RPMI8226 (cell line): ENCODE data around the gene PDE7B.
A peak's percentile ranks its signal among the peaks of the same experiment; 100 is the strongest.
"Not testable (repeated sequence)": the region's sequence is repeated elsewhere in the genome, so short reads cannot be mapped to it uniquely, and the experiment has no call there.

Experiments
- DNase-seq: peaks from one replicate; pipeline ENCODE4 v3.0.0-alpha.2; 2015

PDE7B gene

GRCh38 chr6:136210398-136211165 is 359.1 kb downstream of the PDE7B start:
- DNase-seq: no peak

DNA sequence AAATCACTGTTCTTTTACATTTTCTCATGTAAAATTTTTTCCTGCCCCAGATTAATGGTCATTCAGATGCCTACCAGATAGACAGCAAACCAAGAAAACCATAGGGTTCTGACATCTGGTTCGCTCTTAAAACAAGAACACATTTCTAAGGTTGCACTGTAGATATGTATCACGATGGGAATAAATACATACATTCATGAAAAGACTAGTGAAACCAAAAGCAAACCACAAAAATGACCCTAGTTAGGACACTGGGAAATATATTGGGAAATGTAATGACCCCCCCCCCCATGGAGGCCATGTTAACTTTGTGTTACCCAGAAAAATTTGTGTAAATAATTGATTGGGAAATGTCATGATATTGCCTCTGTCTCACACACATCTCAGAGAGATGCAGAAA is 361.1 kb downstream of the PDE7B start:
- DNase-seq: no peak

DNA sequence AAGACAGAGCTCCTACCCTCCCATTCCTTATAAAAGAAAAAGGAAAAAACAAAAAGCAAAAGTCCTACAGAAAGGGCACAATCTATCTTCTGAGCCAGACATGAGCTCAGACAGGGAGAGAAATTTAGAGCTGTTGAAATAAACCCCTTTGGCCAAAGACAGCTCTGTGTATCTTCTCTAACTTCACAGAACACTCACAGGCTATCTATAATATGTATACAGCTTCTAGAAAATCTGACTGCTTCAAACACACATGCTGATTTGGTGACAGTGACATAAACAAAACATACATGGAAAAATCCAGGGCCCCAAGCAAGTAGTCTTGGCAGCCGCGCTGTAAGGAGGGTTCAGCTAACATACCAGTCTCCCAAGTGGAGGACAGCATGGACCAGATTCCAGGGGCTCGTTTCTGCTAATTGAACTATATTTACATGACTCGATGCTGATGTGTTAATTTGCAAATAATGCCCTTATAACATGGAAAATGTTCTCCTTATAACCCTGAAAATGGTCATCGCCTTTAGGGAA is 361.6 kb downstream of the PDE7B start:
- DNase-seq: no peak

GRCh38 chr6:136213853-136214252 is 362.4 kb downstream of the PDE7B start:
- no peak for DNase-seq

DNA sequence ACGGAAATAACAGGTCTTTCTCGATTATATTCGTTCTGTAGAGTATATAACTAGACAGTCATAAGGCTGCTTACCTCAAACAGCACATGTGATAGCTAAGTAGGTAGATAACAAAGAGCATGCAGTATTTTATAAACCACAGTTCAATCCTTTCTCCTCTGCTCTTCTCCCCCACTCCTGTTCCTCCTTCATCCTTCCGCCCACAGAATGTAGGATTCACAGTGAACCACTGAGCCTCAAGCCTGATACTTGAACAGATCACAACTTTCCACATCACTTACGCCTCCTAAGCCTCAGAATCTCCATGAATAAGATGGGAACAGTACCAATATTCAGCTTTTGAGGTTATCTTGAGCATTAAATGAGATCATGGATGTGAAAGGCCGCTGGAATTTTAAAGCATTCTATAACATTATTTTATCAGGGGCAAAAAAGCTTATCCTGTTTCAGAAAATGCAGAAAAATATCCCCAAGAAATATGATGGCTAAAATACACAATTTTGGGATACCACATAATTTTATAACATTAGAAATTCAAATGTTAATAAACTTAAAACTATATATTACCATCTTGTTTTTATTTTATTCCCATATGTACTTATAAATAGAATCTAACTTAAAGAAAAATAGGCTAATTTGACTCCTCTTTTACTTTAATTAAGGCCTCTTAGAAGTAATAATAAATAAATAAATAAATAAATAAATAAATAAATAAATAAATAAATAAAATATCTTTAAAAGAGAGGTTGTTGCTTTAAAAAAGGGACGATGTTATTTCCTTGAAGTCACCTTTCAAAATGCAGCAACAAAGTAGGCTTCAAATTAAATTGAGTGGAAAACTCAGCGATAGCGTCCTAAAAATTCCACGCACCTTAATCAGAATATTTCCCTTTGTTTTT is 365.3 kb downstream of the PDE7B start:
- no peak for DNase-seq

- not testable (repeated sequence) for DNase-seq
These were observed 373.5 kb downstream of the PDE7B start for GRCh38 chr6:136224974-136225373.

GRCh38 chr6:136225496-136225895 is 374.0 kb downstream of the PDE7B start:
- no peak for DNase-seq

- peak; percentile 40 for DNase-seq
These were observed 374.6 kb downstream of the PDE7B start for GRCh38 chr6:136226027-136226673.

DNA sequence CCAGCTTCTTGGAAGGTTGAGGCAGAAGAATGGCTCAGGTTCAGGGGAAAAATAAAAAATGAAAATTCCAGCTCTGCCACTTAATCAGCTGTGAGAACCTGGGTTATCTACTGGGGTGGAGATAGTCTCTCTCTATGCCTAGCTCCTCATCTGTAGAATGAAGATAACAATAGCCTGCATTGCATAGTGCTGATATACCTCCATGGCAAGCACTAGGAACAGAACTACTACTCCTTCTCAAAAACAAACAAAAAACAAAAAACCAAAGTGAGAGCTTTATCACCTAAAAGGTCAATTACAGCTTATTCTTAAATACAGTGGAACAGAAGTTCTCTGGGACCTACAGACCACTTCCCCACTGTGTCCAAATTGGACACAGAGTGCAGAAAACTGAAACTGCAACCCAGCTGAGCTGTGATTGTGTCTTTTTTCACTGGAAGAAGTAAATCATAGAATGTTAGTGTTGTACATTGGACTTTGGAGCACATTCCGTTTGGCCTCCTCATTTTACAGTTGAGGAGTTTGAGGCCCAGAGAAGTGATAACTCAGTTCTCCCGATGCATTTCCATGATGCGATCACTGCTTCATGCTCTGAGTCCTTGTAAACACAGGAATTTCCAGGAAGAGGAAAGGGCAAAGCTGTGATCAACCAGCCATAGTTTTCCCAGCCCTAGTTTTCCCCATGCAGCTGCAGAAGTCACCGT is 375.3 kb downstream of the PDE7B start:
- no peak for DNase-seq

DNA sequence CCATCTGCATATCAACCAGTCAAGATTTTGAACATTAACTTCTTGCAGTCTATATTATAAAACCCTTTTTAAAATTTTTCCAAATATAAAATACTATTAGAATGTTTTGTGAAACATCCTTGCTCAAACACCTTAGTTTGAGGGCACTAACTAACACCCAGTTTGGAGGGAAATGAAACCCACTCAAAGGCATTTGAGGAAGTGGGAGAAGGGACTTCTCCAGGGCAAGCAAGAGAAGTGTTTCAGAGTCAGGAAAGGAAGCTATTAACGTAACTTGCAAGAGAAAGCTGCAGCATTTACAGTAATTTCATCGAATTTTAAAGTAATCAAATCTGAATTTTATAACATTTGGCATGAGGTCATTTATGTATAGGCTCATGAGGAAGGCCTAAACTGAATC is 377.3 kb downstream of the PDE7B start:
- no peak for DNase-seq

GRCh38 chr6:136230219-136230853 is 378.8 kb downstream of the PDE7B start:
- DNase-seq: no peak

DNA sequence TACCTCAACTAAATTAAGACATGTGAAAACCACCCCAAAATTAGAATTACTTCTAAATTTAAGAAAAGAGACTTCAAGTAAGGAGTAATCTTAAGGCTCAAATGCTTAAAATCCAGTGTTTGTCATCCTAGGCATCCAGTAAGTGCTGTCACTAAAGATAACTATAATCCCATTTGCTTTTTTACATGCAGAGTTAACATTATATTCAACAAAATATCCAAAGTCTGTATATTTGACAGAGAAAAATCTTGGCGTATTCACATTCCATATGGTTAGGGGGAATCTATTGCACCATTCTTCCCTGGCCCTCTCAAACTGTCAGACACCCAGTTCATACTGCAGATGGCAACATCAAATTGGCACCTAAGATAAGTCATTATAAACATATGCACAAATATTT is 381.2 kb downstream of the PDE7B start:
- DNase-seq: no peak

DNA sequence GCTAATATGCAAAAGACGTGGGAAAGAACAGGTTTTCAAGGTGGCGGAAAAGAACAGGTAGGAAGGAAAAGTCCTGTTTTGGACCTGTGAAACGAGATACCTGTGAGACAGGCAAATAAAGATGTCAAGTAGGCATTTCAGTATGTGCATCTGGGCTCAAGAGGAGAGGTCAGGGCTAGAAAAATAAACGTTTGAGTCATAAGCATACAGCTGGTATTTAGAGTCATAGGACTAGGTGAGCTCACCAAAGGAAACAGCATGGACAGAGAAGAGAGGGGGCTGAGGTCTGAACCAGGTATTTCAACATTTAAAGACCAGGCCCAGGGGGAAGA is 383.7 kb downstream of the PDE7B start:
- DNase-seq: no peak

DNA sequence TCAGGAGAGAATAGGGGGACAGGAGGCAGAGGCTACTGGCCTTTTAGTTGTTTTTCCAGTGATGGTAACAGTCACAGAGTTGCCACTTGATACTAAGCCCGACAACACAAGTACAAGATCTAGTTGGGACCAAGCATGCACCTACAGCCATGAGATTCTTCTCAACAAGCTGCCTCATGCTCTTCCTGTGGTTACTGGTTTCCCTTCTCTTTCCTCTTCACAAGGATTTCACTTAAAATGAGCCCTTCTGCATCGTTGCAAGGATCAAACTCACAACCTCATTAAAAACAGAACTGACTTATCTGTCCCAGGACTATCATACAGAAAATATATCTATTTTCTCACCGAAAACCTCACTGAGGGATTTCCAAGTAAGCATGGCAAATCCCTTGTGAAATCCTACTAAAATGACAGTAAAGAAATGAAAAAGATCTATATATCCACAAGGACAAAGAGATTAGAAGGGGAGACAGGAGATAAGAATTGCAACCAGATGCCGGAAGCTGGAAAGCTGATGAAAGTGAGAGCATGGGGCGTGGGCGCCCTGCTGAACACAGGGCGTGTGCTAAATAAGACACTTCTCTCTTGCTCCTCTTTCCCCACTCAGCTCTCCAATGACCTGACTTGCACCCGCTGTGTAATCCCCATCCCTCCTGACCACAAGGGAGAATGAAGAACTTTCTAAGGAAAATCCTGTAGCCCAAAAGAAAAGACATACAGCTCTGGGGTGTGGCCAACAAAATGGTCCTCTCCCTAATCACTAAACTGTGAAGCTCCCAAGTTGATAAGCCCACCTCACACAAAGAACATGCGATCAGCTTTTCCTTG is 385.2 kb downstream of the PDE7B start:
- no peak for DNase-seq

DNA sequence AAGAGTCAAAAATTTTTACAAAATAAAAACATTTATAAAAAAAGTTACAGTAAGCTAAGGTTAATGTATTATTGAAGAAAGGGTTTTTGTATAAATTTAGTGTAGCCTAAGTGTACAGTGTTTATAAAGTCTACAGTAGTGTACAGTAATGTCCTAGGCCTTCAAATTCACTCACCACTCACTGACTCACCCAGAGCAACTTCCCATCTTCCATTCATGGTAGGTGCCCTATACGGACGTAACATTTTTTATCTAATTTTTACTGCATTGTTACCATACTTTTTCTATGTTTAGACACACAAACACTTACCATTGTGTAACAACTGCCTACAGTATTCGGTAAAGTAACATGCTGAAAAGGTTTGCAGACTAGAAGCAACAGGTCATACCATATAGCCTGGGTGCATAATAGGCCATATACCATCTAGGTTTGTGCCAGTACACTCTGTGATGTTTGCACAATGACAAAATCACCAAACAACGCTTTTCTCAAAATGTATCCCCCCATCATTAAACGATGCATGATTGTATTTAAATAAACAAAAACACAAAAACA is 392.6 kb downstream of the PDE7B start:
- DNase-seq: no peak
